Neural progenitor cell (in vitro differentiated cells): Measurements from ENCODE around the gene ZNF267.

ENCODE experiments used
- EZH2 ChIP-seq: fragments of 200-600 bp; sonication (generic); IDR thresholded peaks from 2 replicates; pipeline ENCODE4 v1.6.1; 2017; ENCODE audit warnings: antibody characterized with exemption, mild to moderate bottlenecking, moderate library complexity
- EZH2phosphoT487 ChIP-seq: fragments of 200-600 bp; sonication (generic); IDR thresholded peaks from 2 replicates; pipeline ENCODE4 v1.6.1; 2017; ENCODE audit warnings: antibody characterized with exemption
- TF ChIP-seq, protein P1 (sequence below): fragments of 200-600 bp; sonication (generic); IDR thresholded peaks from 2 replicates; pipeline ENCODE4 v1.5.1; 2017; ENCODE audit warnings: antibody characterized with exemption, mild to moderate bottlenecking

DNA sequence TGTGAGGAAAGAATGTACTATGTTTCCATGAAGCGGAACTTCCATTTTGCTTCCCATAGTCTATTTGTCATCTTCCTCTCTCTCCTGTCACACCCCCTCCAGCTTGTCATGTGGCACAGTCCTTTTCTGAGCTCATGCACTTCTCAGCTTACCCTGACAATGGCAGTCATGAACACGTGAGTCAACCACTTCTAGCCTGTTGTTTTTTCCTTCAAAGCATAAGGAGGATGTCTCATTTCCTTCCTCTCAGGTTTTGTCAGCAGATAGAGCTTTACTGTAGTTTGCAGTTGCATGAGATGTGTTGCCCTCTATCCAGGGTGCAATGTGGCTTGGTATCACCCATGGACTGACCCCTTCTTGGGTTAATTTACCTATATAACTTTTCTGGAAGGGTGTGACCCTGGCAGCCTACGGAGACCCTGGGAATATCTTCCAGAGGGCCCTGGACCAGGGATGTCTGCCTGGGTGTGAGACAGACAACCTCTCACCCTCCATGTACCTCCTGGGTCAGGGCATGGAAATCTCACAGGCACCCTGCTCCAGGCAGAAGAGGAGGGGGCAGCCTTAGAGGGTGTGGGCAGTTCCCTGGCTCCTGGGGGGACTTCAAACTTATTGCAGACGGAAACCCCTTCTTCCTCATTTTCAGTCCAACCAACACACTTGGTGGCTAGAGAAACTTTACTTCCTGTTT, 4.0 kb upstream of the ZNF267 start:
- TF ChIP-seq, protein P1, sequence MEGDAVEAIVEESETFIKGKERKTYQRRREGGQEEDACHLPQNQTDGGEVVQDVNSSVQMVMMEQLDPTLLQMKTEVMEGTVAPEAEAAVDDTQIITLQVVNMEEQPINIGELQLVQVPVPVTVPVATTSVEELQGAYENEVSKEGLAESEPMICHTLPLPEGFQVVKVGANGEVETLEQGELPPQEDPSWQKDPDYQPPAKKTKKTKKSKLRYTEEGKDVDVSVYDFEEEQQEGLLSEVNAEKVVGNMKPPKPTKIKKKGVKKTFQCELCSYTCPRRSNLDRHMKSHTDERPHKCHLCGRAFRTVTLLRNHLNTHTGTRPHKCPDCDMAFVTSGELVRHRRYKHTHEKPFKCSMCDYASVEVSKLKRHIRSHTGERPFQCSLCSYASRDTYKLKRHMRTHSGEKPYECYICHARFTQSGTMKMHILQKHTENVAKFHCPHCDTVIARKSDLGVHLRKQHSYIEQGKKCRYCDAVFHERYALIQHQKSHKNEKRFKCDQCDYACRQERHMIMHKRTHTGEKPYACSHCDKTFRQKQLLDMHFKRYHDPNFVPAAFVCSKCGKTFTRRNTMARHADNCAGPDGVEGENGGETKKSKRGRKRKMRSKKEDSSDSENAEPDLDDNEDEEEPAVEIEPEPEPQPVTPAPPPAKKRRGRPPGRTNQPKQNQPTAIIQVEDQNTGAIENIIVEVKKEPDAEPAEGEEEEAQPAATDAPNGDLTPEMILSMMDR, result no peak
- TF ChIP-seq EZH2, result no peak
- TF ChIP-seq EZH2phosphoT487, result no peak
